Colon (tissue), 2 donors: ENCODE data around the gene SDHAF2.
"Not testable (repeated sequence)": the region's sequence is repeated elsewhere in the genome, so short reads cannot be mapped to it uniquely, and the experiment has no call there.

ENCODE experiments used
- FAIRE-seq: peaks from 2 replicates; lab custom pipeline; 2012; peaks lifted over from hg19 to GRCh38; lab: Jason Lieb, UNC
- donor health status: control.
- donor health status: control.

The SDHAF2 gene

GRCh38 chr11:61476371-61476770 lies 46.4 kb downstream of the SDHAF2 start:
- no peak for FAIRE-seq

- no peak for FAIRE-seq
Measured at GRCh38 chr11:61477126-61477525, 47.2 kb downstream of the SDHAF2 start.

- FAIRE-seq: no peak
Measured at GRCh38 chr11:61477727-61478148, 47.8 kb downstream of the SDHAF2 start.

- FAIRE-seq: not testable (repeated sequence)
Measured at GRCh38 chr11:61479360-61480058, 49.6 kb downstream of the SDHAF2 start.

GRCh38 chr11:61480261-61480993 lies 50.5 kb downstream of the SDHAF2 start:
- FAIRE-seq: no peak

- no peak for FAIRE-seq
Measured at GRCh38 chr11:61480994-61481335, 51.0 kb downstream of the SDHAF2 start.

GRCh38 chr11:61481806-61482205 lies 51.9 kb downstream of the SDHAF2 start:
- no peak for FAIRE-seq

GRCh38 chr11:61482513-61482912 lies 52.6 kb downstream of the SDHAF2 start:
- FAIRE-seq: no peak

- FAIRE-seq: no peak
Measured at GRCh38 chr11:61484541-61484940, 54.6 kb downstream of the SDHAF2 start.

- FAIRE-seq: no peak
Measured at GRCh38 chr11:61485080-61485479, 55.2 kb downstream of the SDHAF2 start.

- FAIRE-seq: no peak
Measured at GRCh38 chr11:61486011-61486620, 56.2 kb downstream of the SDHAF2 start.

GRCh38 chr11:61486779-61487178 lies 56.9 kb downstream of the SDHAF2 start:
- FAIRE-seq: no peak

GRCh38 chr11:61487342-61488025 lies 57.6 kb downstream of the SDHAF2 start:
- no peak for FAIRE-seq

- FAIRE-seq: no peak
Measured at GRCh38 chr11:61488651-61489291, 58.8 kb downstream of the SDHAF2 start.

GRCh38 chr11:61489833-61490721 lies 60.2 kb downstream of the SDHAF2 start:
- FAIRE-seq: no peak

GRCh38 chr11:61491736-61492395 lies 61.9 kb downstream of the SDHAF2 start:
- FAIRE-seq: no peak

GRCh38 chr11:61494381-61494961 lies 64.5 kb downstream of the SDHAF2 start:
- FAIRE-seq: no peak

- no peak for FAIRE-seq
Measured at GRCh38 chr11:61495801-61496601, 66.1 kb downstream of the SDHAF2 start.
